ENCODE results near the gene TMEM132D. TPM values are rescaled to one million over a fixed set of nuclear protein-coding genes. Genes with fewer than 3 reads are reported as not detected.

TMEM132D gene
- total and polyA plus RNA-seq, 2 donors = 0.32 TPM; not detected in 1

GRCh38 chr12:129185855-129186254 is 718.0 kb downstream of the TMEM132D start:
- Histone ChIP-seq H3K4me1 (ENCODE audit: insufficient read depth) (no peaks in the 10 kb centered on the region), H3K36me3 (ENCODE audit: insufficient read depth) (no peaks in the 10 kb centered on the region), H3K27ac (ENCODE audit: low read depth) (no peak overlapping the region), H3K4me3 (ENCODE audit: low read depth, low read length) (no peak overlapping the region)
- DNase-seq (ENCODE audit: extremely low spot score) = no peak
- 84% methylated on average over 3 of the region's 3 CpGs for WGBS

GRCh38 chr12:129184127-129184928 is 719.5 kb downstream of the TMEM132D start:
- H3K36me3 ChIP-seq (ENCODE audit: insufficient read depth) = no peaks in the 10 kb centered on the region
- no peak overlapping the region for H3K4me3 ChIP-seq (ENCODE audit: low read depth, low read length)
- 62% methylated on average over 19 of the region's 19 CpGs for WGBS
- no peaks in the 10 kb centered on the region for H3K4me1 ChIP-seq (ENCODE audit: insufficient read depth)
- H3K27ac ChIP-seq (ENCODE audit: low read depth) = no peak overlapping the region
- no peak for DNase-seq (ENCODE audit: extremely low spot score)

GRCh38 chr12:129179941-129180553 is 723.8 kb downstream of the TMEM132D start:
- WGBS = 85% methylated on average over 7 of the region's 7 CpGs
- no peaks in the 10 kb centered on the region for H3K4me1 ChIP-seq (ENCODE audit: insufficient read depth)
- H3K27ac ChIP-seq (ENCODE audit: low read depth) = no peak overlapping the region
- no peak for DNase-seq (ENCODE audit: extremely low spot score)
- H3K4me3 ChIP-seq (ENCODE audit: low read depth, low read length) = no peak overlapping the region
- H3K36me3 ChIP-seq (ENCODE audit: insufficient read depth) = no peaks in the 10 kb centered on the region

GRCh38 chr12:129169928-129170327 is 733.9 kb downstream of the TMEM132D start:
- no peak overlapping the region for H3K27ac ChIP-seq (ENCODE audit: low read depth)
- H3K36me3 ChIP-seq (ENCODE audit: insufficient read depth) = no peaks in the 10 kb centered on the region
- 37% methylated on average over 3 of the region's 3 CpGs for WGBS
- no peak overlapping the region for H3K4me3 ChIP-seq (ENCODE audit: low read depth, low read length)
- H3K4me1 ChIP-seq (ENCODE audit: insufficient read depth) = no peaks in the 10 kb centered on the region
- no peak for DNase-seq (ENCODE audit: extremely low spot score)

- Histone ChIP-seq H3K4me1 (ENCODE audit: insufficient read depth) (no peaks in the 10 kb centered on the region), H3K27ac (ENCODE audit: low read depth) (no peak overlapping the region), H3K4me3 (ENCODE audit: low read depth, low read length) (no peak overlapping the region), H3K36me3 (ENCODE audit: insufficient read depth) (no peaks in the 10 kb centered on the region)
- 61% methylated on average over 6 of the region's 6 CpGs for WGBS
- DNase-seq (ENCODE audit: extremely low spot score) = no peak
Observed at GRCh38 chr12:129163861-129164260, 740.0 kb downstream of the TMEM132D start.

GRCh38 chr12:129163461-129163860 is 740.4 kb downstream of the TMEM132D start:
- no peak overlapping the region for H3K4me3 ChIP-seq (ENCODE audit: low read depth, low read length)
- no peak overlapping the region for H3K27ac ChIP-seq (ENCODE audit: low read depth)
- WGBS = 51% methylated on average over 4 of the region's 4 CpGs
- DNase-seq (ENCODE audit: extremely low spot score) = no peak
- H3K36me3 ChIP-seq (ENCODE audit: insufficient read depth) = no peaks in the 10 kb centered on the region
- no peaks in the 10 kb centered on the region for H3K4me1 ChIP-seq (ENCODE audit: insufficient read depth)

GRCh38 chr12:129162805-129163204 is 741.0 kb downstream of the TMEM132D start:
- no peak overlapping the region for H3K4me3 ChIP-seq (ENCODE audit: low read depth, low read length)
- H3K4me1 ChIP-seq (ENCODE audit: insufficient read depth) = no peaks in the 10 kb centered on the region
- no peaks in the 10 kb centered on the region for H3K36me3 ChIP-seq (ENCODE audit: insufficient read depth)
- WGBS = 89% methylated on average over 4 of the region's 4 CpGs
- H3K27ac ChIP-seq (ENCODE audit: low read depth) = no peak overlapping the region
- DNase-seq (ENCODE audit: extremely low spot score) = no peak

- no peak overlapping the region for H3K27ac ChIP-seq (ENCODE audit: low read depth)
- DNase-seq (ENCODE audit: extremely low spot score) = no peak
Observed at GRCh38 chr12:129161511-129161910, 742.3 kb downstream of the TMEM132D start.

GRCh38 chr12:129160282-129160681 is 743.5 kb downstream of the TMEM132D start:
- Histone ChIP-seq H3K4me3 (ENCODE audit: low read depth, low read length) (no peak overlapping the region), H3K27ac (ENCODE audit: low read depth) (no peak overlapping the region), H3K36me3 (ENCODE audit: insufficient read depth) (no peaks in the 10 kb centered on the region), H3K4me1 (ENCODE audit: insufficient read depth) (no peaks in the 10 kb centered on the region)
- DNase-seq (ENCODE audit: extremely low spot score) = no peak

More at GRCh38 chr12:129161511-129161910, 742.3 kb downstream of the TMEM132D start:
- H3K4me1 ChIP-seq (ENCODE audit: insufficient read depth) = no peaks in the 10 kb centered on the region
- H3K4me3 ChIP-seq (ENCODE audit: low read depth, low read length) = no peak overlapping the region
- 70% methylated on average over 4 of the region's 4 CpGs for WGBS
- no peaks in the 10 kb centered on the region for H3K36me3 ChIP-seq (ENCODE audit: insufficient read depth)

GRCh38 chr12:129152351-129153104 is 751.3 kb downstream of the TMEM132D start:
- no peak for DNase-seq (ENCODE audit: extremely low spot score)
- H3K27ac ChIP-seq (ENCODE audit: low read depth) = no peak overlapping the region
- no peaks in the 10 kb centered on the region for H3K4me1 ChIP-seq (ENCODE audit: insufficient read depth)
- H3K4me3 ChIP-seq (ENCODE audit: low read depth, low read length) = no peak overlapping the region
- H3K36me3 ChIP-seq (ENCODE audit: insufficient read depth) = no peaks in the 10 kb centered on the region
- 27% methylated on average over 10 of the region's 10 CpGs for WGBS

GRCh38 chr12:129150721-129151120 is 753.1 kb downstream of the TMEM132D start:
- Histone ChIP-seq H3K4me3 (ENCODE audit: low read depth, low read length) (no peak overlapping the region), H3K36me3 (ENCODE audit: insufficient read depth) (no peaks in the 10 kb centered on the region), H3K4me1 (ENCODE audit: insufficient read depth) (no peaks in the 10 kb centered on the region), H3K27ac (ENCODE audit: low read depth) (no peak overlapping the region)
- no peak for DNase-seq (ENCODE audit: extremely low spot score)
- WGBS = 66% methylated on average over 11 of the region's 11 CpGs

- no peak overlapping the region for H3K27ac ChIP-seq (ENCODE audit: low read depth)
- H3K4me1 ChIP-seq (ENCODE audit: insufficient read depth) = no peaks in the 10 kb centered on the region
- 35% methylated on average over 7 of the region's 7 CpGs for WGBS
- H3K4me3 ChIP-seq (ENCODE audit: low read depth, low read length) = no peak overlapping the region
- DNase-seq (ENCODE audit: extremely low spot score) = no peak
- H3K36me3 ChIP-seq (ENCODE audit: insufficient read depth) = no peaks in the 10 kb centered on the region
Observed at GRCh38 chr12:129145381-129145780, 758.4 kb downstream of the TMEM132D start.

- H3K36me3 ChIP-seq (ENCODE audit: insufficient read depth) = no peaks in the 10 kb centered on the region
- no peak overlapping the region for H3K27ac ChIP-seq (ENCODE audit: low read depth)
- WGBS = 80% methylated on average over 4 of the region's 4 CpGs
- no peak overlapping the region for H3K4me3 ChIP-seq (ENCODE audit: low read depth, low read length)
- H3K4me1 ChIP-seq (ENCODE audit: insufficient read depth) = no peaks in the 10 kb centered on the region
- DNase-seq (ENCODE audit: extremely low spot score) = no peak
Observed at GRCh38 chr12:129138776-129139175, 765.0 kb downstream of the TMEM132D start.

Measured in urinary bladder (tissue), 4 donors.